Nephron (organoid): ENCODE data around the gene PLB1.

ENCODE experiments used
- H3K27ac Mint-ChIP-seq, 3 experiments: 2 replicates each; pipeline ENCODE4 v1.8.0; 2020; ENCODE audit warnings: mixed read lengths in 3 of 3, mild to moderate bottlenecking in 2 of 3, moderate library complexity in 1 of 3
- H3K27me3 Mint-ChIP-seq: 2 replicates; pipeline ENCODE4 v1.8.0; 2021; ENCODE audit warnings: low read depth, mild to moderate bottlenecking, moderate library complexity, mixed read lengths
- H3K36me3 Mint-ChIP-seq: 2 replicates; pipeline ENCODE4 v1.8.0; 2020; ENCODE audit warnings: low read depth, mixed read lengths
- H3K4me1 Mint-ChIP-seq: 2 replicates; pipeline ENCODE4 v1.8.0; 2020; ENCODE audit warnings: mixed read lengths
- H3K4me3 Mint-ChIP-seq, 3 experiments: 2 replicates each; pipeline ENCODE4 v1.8.0; 2020; ENCODE audit warnings: mild to moderate bottlenecking in 3 of 3, mixed read lengths in 3 of 3, moderate library complexity in 2 of 3
- H3K9me3 Mint-ChIP-seq: 2 replicates; pipeline ENCODE4 v1.8.0; 2020; ENCODE audit warnings: mixed read lengths
- TF ChIP-seq, protein P1 (sequence below), 3 experiments: fragments of 200-600 bp; sonication (generic); IDR thresholded peaks; one replicate each; pipeline ENCODE4 v1.5.0; 2021; ENCODE audit warnings: antibody characterized with exemption in 3 of 3; ENCODE audit not compliant: unreplicated experiment in 3 of 3

Gene PLB1

DNA sequence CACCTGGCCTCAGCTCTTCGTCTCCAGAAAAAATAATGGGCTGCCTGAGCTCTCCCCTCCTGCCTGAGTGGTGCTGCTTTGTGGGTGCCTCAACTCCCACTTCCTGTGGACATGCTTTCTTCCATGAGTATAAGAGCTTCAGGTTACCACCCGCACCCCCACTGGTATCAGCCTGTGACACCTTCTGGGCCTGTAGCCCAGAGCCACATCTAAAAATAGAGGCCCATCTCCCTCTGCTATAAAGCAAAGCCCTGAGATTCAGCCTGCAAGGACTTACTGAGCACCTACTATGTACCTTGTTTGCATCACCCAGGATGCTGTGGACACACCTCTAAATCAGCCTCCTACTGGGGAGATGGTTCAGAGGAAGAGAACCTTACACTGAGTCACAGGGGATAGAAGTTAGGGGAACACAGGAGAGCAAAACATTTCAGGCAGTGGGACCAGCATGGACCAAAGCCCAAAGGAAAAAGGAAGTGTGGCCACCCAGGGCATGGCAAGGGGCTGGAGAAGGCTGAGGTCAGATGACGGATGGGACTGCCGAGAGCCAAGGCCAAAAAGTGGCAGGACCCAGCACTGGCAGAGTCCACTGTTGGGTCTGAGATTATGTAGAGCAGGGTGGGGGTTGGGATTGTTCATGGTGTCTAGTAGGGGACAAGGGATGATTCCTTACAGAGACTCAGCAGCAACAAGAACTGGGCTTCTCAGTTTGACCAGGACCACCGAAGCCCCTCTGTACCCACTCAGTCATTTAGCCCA, 132.0 kb downstream of the PLB1 start:
- peaks cover 67% of the 10 kb centered on the region for H3K4me1 Mint-ChIP-seq
- peak overlapping the region in 1 of 3 experiments; percentile 28 for H3K4me3 Mint-ChIP-seq

DNA sequence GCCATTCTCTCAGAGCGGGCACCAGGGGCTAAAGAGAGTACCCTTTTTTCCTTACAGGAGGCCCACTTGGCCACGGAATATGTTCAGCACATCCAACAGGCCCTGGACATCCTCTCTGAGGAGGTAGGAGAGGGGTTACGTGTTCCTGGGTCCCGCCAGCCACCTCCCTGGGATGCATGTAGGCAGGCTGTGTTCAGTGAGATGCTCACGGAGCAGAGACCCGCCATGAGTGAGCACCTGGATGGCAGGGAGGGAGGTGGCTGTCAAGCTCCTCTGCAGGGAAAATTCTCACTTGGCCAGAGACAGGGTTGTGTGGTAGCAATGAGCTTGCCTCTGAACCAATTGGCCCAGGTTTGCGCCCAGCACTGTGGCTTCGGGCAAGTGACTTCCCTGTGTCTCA, 132.6 kb downstream of the PLB1 start:
- peaks cover 13% of the 10 kb centered on the region for H3K27me3 Mint-ChIP-seq
- H3K9me3 Mint-ChIP-seq: no peaks in the 10 kb centered on the region
- no peaks in the 10 kb centered on the region for H3K36me3 Mint-ChIP-seq
- TF ChIP-seq, protein P1, sequence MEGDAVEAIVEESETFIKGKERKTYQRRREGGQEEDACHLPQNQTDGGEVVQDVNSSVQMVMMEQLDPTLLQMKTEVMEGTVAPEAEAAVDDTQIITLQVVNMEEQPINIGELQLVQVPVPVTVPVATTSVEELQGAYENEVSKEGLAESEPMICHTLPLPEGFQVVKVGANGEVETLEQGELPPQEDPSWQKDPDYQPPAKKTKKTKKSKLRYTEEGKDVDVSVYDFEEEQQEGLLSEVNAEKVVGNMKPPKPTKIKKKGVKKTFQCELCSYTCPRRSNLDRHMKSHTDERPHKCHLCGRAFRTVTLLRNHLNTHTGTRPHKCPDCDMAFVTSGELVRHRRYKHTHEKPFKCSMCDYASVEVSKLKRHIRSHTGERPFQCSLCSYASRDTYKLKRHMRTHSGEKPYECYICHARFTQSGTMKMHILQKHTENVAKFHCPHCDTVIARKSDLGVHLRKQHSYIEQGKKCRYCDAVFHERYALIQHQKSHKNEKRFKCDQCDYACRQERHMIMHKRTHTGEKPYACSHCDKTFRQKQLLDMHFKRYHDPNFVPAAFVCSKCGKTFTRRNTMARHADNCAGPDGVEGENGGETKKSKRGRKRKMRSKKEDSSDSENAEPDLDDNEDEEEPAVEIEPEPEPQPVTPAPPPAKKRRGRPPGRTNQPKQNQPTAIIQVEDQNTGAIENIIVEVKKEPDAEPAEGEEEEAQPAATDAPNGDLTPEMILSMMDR (IDR thresholded peaks at IDR 0.05; ENCODE audit: unreplicated experiment in 3 of 3): no peak
- H3K27ac Mint-ChIP-seq: peak overlapping the region in 1 of 3 experiments; percentile 96
- H3K4me3 Mint-ChIP-seq: no peak overlapping the region
- H3K4me1 Mint-ChIP-seq: peaks cover 69% of the 10 kb centered on the region

More for the DNA sequence above, 132.0 kb downstream of the PLB1 start:
- Mint-ChIP-seq H3K27ac (peak overlapping the region; percentile 75 to 98 (median 96)), H3K9me3 (no peaks in the 10 kb centered on the region), H3K36me3 (no peaks in the 10 kb centered on the region), H3K27me3 (peaks cover 13% of the 10 kb centered on the region)
- TF ChIP-seq, protein P1 (IDR thresholded peaks at IDR 0.05; ENCODE audit: unreplicated experiment in 3 of 3): no peak

DNA sequence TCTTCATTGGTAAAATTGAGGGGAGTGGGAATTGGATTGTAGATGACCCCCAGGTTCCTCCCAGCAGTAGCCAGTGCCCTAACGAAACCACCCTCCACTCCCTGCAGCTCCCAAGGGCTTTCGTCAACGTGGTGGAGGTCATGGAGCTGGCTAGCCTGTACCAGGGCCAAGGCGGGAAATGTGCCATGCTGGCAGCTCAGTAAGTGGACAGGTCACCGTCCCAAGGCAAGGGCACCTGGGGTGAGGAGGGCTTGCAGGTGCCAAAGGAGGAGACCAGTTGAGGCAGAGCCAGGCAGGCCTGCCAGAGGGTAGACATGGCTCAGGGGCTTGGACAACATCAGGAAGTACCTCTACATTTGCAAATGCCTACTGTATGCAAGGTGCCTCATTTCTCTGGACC, 133.1 kb downstream of the PLB1 start:
- Mint-ChIP-seq H3K4me1 (peaks cover 74% of the 10 kb centered on the region), H3K4me3 (no peak overlapping the region), H3K36me3 (no peaks in the 10 kb centered on the region), H3K27me3 (peaks cover 16% of the 10 kb centered on the region), H3K27ac (no peak overlapping the region), H3K9me3 (no peaks in the 10 kb centered on the region)
- TF ChIP-seq, protein P1 (IDR thresholded peaks at IDR 0.05; ENCODE audit: unreplicated experiment in 3 of 3): no peak

DNA sequence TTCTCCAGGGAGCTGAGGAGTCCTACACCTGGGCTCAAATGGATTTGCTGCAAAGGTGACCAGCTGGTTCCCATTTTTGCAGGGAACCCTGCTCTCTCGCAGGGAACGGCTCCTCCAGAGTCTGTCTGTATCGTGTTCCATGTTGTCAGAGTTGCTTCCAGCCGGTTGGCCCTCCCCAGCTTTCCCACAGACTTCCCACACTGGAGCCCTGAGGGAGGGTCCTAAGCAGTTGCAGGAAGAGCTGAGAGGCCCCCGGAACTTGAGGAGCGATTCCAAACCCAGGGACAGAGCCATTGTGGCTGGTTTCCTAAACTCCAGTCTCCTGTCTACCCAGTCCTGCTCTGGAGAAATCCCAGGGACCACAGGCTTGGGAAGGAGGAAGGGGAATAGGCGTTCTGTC, 134.1 kb downstream of the PLB1 start:
- H3K4me3 Mint-ChIP-seq: no peak overlapping the region
- TF ChIP-seq, protein P1 (IDR thresholded peaks at IDR 0.05; ENCODE audit: unreplicated experiment in 3 of 3): no peak
- H3K9me3 Mint-ChIP-seq: no peaks in the 10 kb centered on the region
- peak overlapping the region; percentile 56 to 71 (median 66) for H3K27ac Mint-ChIP-seq
- H3K27me3 Mint-ChIP-seq: peaks cover 16% of the 10 kb centered on the region
- H3K36me3 Mint-ChIP-seq: no peaks in the 10 kb centered on the region
- H3K4me1 Mint-ChIP-seq: peaks cover 69% of the 10 kb centered on the region

DNA sequence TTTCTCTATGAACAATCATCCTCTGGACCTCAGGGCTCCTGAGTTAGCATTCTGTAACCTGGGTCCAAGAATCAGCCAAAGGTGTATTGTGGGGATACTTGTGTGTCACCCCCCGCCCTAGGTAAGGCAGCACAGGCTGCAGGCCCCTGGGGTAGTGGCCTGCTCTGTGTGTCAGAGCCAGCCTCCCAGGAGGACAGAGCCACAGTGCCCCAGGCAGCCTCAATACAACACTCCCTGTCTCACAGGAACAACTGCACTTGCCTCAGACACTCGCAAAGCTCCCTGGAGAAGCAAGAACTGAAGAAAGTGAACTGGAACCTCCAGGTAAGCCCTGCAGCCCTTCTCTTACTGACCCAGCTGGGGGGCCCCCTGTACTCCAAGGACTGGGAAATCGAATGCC, 134.5 kb downstream of the PLB1 start:
- no peaks in the 10 kb centered on the region for H3K9me3 Mint-ChIP-seq
- H3K4me1 Mint-ChIP-seq: peaks cover 69% of the 10 kb centered on the region
- peaks cover 16% of the 10 kb centered on the region for H3K27me3 Mint-ChIP-seq
- TF ChIP-seq, protein P1 (IDR thresholded peaks at IDR 0.05; ENCODE audit: unreplicated experiment in 3 of 3): no peak
- H3K27ac Mint-ChIP-seq: peak overlapping the region in 2 of 3 experiments; percentile 56 to 71
- no peak overlapping the region for H3K4me3 Mint-ChIP-seq
- no peaks in the 10 kb centered on the region for H3K36me3 Mint-ChIP-seq
